Naive B cell (primary cell): Measurements from ENCODE around the gene EPN3. TPM values are rescaled to one million over a fixed set of nuclear protein-coding genes. Genes with fewer than 3 reads are reported as not detected.
A peak's percentile ranks its signal among the peaks of the same experiment; 100 is the strongest.

Source experiments
- ATAC-seq, 2 donors: fragments of 150-1000 bp; cut with Tn5 transposase; 2 replicates each; pipeline ENCODE4 v1.10.0; 2021; ENCODE audit warnings: low read depth in 2 of 2, mild to moderate bottlenecking in 2 of 2, moderate library complexity in 2 of 2
- DNase-seq: peaks from one replicate; pipeline ENCODE4 v3.0.0; 2022
- H3K27ac Mint-ChIP-seq, 6 donors: one replicate each; pipeline ENCODE4 v1.8.0; 2020 to 2022; ENCODE audit warnings: mild to moderate bottlenecking in 6 of 6, mixed read lengths in 6 of 6, moderate library complexity in 5 of 6, inconsistent platforms in 2 of 6
- H3K27me3 Mint-ChIP-seq, 3 donors: one replicate each; pipeline ENCODE4 v1.8.0; 2021 to 2022; ENCODE audit warnings: mixed read lengths in 3 of 3, mild to moderate bottlenecking in 1 of 3
- H3K36me3 Mint-ChIP-seq, 2 donors: one replicate each; pipeline ENCODE4 v1.8.0; 2020 to 2022; ENCODE audit warnings: mixed read lengths in 2 of 2, inconsistent platforms in 1 of 2, mild to moderate bottlenecking in 1 of 2
- H3K4me1 Mint-ChIP-seq, 3 donors: one replicate each; pipeline ENCODE4 v1.8.0; 2020 to 2022; ENCODE audit warnings: mixed read lengths in 3 of 3, inconsistent platforms in 1 of 3, mild to moderate bottlenecking in 1 of 3, moderate library complexity in 1 of 3
- H3K4me3 Mint-ChIP-seq, 8 donors: one replicate each; pipeline ENCODE4 v1.8.0; 2020 to 2022; ENCODE audit warnings: mild to moderate bottlenecking in 8 of 8, mixed read lengths in 8 of 8, moderate library complexity in 8 of 8, inconsistent platforms in 2 of 8
- H3K9me3 Mint-ChIP-seq, 7 donors: one replicate each; pipeline ENCODE4 v1.8.0; 2020 to 2022; ENCODE audit warnings: mixed read lengths in 7 of 7, mild to moderate bottlenecking in 5 of 7, inconsistent platforms in 2 of 7, moderate library complexity in 1 of 7
- polyA plus RNA-seq, 6 donors: library from polyadenylated mRNA; unstranded; fragments of 300-500 nt; fragmentation: Illumina TruSeq; gene quantifications; one replicate each; pipeline ENCODE4 v1.2.3, GENCODE V29; 2021; ENCODE audit warnings: low read depth in 6 of 6

EPN3 gene
- polyA plus RNA-seq, 6 donors from 2014 or later: not detected

DNA sequence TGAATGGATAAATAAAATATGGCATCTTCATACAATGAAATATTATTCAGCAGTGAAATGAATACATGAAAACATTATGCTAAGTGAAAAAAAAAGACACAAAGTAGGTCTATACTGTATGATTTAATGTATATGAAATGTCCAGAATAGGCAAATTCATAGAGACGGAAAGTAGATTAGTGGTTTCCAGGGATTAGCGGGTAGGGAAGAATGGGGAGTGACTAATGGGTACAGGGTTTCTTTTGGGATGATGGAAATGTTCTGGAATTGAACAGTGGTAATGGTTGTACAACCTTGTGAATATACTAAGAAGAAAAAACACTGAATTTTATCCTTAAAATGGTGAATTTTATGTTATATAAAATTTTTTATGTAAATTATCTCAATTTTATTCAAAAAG lies 32.8 kb upstream of the EPN3 start:
- Mint-ChIP-seq H3K27me3 (peaks cover 0 to 8% (median 0%) of the 10 kb centered on the region in 3 donors), H3K9me3 (no peaks in the 10 kb centered on the region), H3K36me3 (no peaks in the 10 kb centered on the region), H3K4me1 (no peaks in the 10 kb centered on the region), H3K4me3 (no peak overlapping the region), H3K27ac (no peak overlapping the region)
- DNase-seq: no peak
- no peak for ATAC-seq

GRCh38 chr17:50501054-50501453 lies 31.5 kb upstream of the EPN3 start:
- no peaks in the 10 kb centered on the region for H3K9me3 Mint-ChIP-seq
- no peak for ATAC-seq
- no peak overlapping the region for H3K4me3 Mint-ChIP-seq
- no peak overlapping the region for H3K27ac Mint-ChIP-seq
- DNase-seq: no peak
- no peaks in the 10 kb centered on the region for H3K4me1 Mint-ChIP-seq
- H3K27me3 Mint-ChIP-seq: peaks cover 0 to 14% (median 0%) of the 10 kb centered on the region in 3 donors
- no peaks in the 10 kb centered on the region for H3K36me3 Mint-ChIP-seq

DNA sequence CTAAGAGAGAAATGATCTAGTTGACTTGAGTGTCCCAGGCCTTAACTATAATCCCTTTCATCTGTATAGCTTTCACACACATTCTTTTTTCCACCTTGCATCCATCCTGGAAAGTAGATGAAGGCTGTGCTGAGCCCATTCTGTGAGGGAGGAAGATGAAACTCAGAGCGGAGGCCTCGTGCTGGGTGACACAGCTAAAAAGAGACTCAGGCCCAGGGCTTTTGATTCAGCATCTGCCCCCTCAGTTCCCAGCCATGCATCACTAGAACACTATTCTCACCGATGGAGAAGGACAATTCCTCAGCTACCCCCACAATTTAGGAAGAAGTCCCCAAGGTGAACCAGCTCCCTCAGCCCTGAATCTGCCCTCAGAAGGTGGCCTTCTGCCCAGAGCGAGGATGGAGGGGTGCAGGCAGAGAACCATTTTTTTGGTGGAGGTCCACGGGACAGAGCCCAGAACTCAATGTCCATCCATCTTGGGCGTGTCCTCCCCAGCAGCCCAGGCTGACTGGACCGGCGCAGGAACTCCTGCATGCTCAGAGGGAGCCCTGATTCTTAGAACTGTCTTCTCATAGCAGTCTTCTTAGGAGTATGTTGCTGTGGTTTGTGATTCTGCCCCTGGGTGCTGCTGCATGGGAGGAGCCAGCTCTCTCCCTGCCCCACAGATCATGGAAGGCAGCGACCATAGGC lies 30.1 kb upstream of the EPN3 start:
- no peak for ATAC-seq
- Mint-ChIP-seq H3K27ac (no peak overlapping the region), H3K27me3 (peaks cover 0 to 14% (median 0%) of the 10 kb centered on the region in 3 donors), H3K4me3 (no peak overlapping the region), H3K9me3 (no peaks in the 10 kb centered on the region), H3K36me3 (no peaks in the 10 kb centered on the region), H3K4me1 (no peaks in the 10 kb centered on the region)
- no peak for DNase-seq

- peak overlapping the region in 2 of 8 donors; percentile 6 to 88 for H3K4me3 Mint-ChIP-seq
Measured at GRCh38 chr17:50505591-50506130, 26.9 kb upstream of the EPN3 start.

DNA sequence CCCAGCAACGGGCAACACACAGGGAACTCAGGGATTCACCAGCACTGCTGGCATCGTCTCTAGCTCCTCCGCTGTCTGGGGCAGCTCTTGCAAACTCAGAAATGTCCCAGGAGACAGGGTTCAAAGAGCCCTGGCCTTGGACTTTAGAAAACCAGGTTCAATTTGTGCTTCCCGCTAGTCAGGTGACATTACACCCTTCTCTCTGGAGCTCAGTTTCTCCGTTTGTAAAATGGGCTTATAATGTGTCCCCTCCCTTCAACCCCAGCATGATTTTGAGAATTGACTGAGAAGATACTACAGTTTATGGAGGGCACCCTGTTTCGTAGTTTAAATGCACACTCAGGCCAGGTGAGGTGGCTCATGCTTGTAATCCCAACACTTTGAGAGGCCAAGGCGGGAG lies 26.2 kb upstream of the EPN3 start:
- DNase-seq (no peak), ATAC-seq (no peak)
- H3K27me3 Mint-ChIP-seq: peaks cover 0 to 14% (median under 1%) of the 10 kb centered on the region in 3 donors
- H3K4me3 Mint-ChIP-seq: peak overlapping the region in 4 of 8 donors; percentile 3 to 88 (median 20)
- no peaks in the 10 kb centered on the region for H3K36me3 Mint-ChIP-seq
- H3K27ac Mint-ChIP-seq: peak overlapping the region in 1 of 6 donors; percentile 26
- peaks cover 8 to 17% (median 12%) of the 10 kb centered on the region in 3 donors for H3K4me1 Mint-ChIP-seq
- H3K9me3 Mint-ChIP-seq: no peaks in the 10 kb centered on the region

More at GRCh38 chr17:50505591-50506130, 26.9 kb upstream of the EPN3 start:
- peaks cover 0 to 14% (median 0%) of the 10 kb centered on the region in 3 donors for H3K27me3 Mint-ChIP-seq
- ATAC-seq (no peak), DNase-seq (no peak)
- no peaks in the 10 kb centered on the region for H3K36me3 Mint-ChIP-seq
- peak overlapping the region in 1 of 6 donors; percentile 72 for H3K27ac Mint-ChIP-seq
- H3K9me3 Mint-ChIP-seq: no peaks in the 10 kb centered on the region
- peaks cover 8 to 17% (median 12%) of the 10 kb centered on the region in 3 donors for H3K4me1 Mint-ChIP-seq

GRCh38 chr17:50507871-50508572 lies 24.5 kb upstream of the EPN3 start, which contains the start of gene MYCBPAP:
TSS of gene MYCBPAP (plus strand) at chr17:50508439. CDS start at chr17:50508675, 236 bp downstream.
- Mint-ChIP-seq H3K4me1 (peaks cover 8 to 17% (median 12%) of the 10 kb centered on the region in 3 donors), H3K27me3 (peaks cover 0 to 23% (median 13%) of the 10 kb centered on the region in 3 donors)
- ATAC-seq: peak; percentile 88 to 89

GRCh38 chr17:50508573-50509460 lies 23.7 kb upstream of the EPN3 start:
- no peak for DNase-seq
- no peaks in the 10 kb centered on the region for H3K9me3 Mint-ChIP-seq
- peaks cover 8 to 17% (median 12%) of the 10 kb centered on the region in 3 donors for H3K4me1 Mint-ChIP-seq
- H3K4me3 Mint-ChIP-seq: peak overlapping the region; percentile 80 to 93 (median 90)
- H3K27me3 Mint-ChIP-seq: peaks cover 0 to 23% (median 13%) of the 10 kb centered on the region in 3 donors
- H3K36me3 Mint-ChIP-seq: no peaks in the 10 kb centered on the region
- no peak for ATAC-seq
- peak overlapping the region in 5 of 6 donors; percentile 27 to 94 (median 79) for H3K27ac Mint-ChIP-seq

More at GRCh38 chr17:50507871-50508572, 24.5 kb upstream of the EPN3 start, which contains the start of gene MYCBPAP:
- no peaks in the 10 kb centered on the region for H3K36me3 Mint-ChIP-seq
- peak within 1 kb of the TSS; percentile 47 to 97 (median 84) for H3K27ac Mint-ChIP-seq
- DNase-seq: peak; percentile 71
- peak within 1 kb of the TSS; percentile 81 to 96 (median 92) for H3K4me3 Mint-ChIP-seq
- H3K9me3 Mint-ChIP-seq: no peaks in the 10 kb centered on the region

DNA sequence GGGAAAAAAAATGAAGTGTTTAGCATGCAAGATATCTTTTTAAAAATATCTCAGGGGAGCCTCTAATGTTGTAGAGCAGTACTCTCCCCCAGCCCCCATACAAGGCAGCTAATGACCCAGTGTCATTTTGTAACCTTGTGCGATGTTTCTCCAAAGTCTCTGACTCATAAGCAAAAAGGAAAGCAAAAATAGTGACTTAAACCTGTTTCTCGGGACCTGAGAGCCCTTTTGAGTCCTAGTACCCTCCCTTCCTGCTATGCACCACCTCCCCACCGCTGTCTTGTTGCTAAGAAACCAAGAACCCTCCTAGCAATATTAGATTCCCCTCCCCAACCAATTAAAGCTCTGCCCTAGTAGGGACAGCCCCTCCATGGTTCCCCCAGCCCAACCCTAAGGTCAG lies 21.5 kb upstream of the EPN3 start:
- H3K36me3 Mint-ChIP-seq: no peaks in the 10 kb centered on the region
- H3K4me1 Mint-ChIP-seq: peaks cover 8 to 17% (median 12%) of the 10 kb centered on the region in 3 donors
- ATAC-seq (no peak), DNase-seq (no peak)
- peaks cover 0 to 13% (median 13%) of the 10 kb centered on the region in 3 donors for H3K27me3 Mint-ChIP-seq
- peak overlapping the region in 1 of 6 donors; percentile 26 for H3K27ac Mint-ChIP-seq
- no peaks in the 10 kb centered on the region for H3K9me3 Mint-ChIP-seq
- H3K4me3 Mint-ChIP-seq: peak overlapping the region in 1 of 8 donors; percentile 41

DNA sequence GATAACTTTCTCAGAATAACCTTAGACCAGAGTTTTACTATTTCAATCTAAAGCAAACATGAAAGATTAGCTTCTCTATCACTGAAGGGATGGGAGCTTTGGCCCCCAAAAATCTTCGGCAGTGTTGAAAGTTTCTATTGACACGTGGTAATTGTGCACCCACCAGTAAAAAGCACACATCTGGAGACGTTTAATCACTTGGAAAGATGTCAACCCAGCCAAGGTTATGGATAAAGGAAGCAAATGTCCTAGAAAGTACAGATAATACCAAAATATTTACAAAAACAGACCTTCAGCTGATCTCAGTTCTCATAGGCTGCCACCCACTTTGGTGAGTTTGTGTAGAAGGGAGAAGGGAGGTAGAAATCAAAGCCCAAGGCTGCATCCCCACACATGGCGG lies 19.0 kb upstream of the EPN3 start:
- peaks cover 6 to 11% (median 8%) of the 10 kb centered on the region in 3 donors for H3K4me1 Mint-ChIP-seq
- DNase-seq (no peak), ATAC-seq (no peak)
- no peaks in the 10 kb centered on the region for H3K9me3 Mint-ChIP-seq
- H3K27me3 Mint-ChIP-seq: peaks cover 0 to 13% (median 13%) of the 10 kb centered on the region in 3 donors
- H3K27ac Mint-ChIP-seq: no peak overlapping the region
- no peak overlapping the region for H3K4me3 Mint-ChIP-seq
- H3K36me3 Mint-ChIP-seq: no peaks in the 10 kb centered on the region

GRCh38 chr17:50514388-50514787 lies 18.1 kb upstream of the EPN3 start:
- no peak for ATAC-seq
- H3K9me3 Mint-ChIP-seq: no peaks in the 10 kb centered on the region
- no peaks in the 10 kb centered on the region for H3K36me3 Mint-ChIP-seq
- peaks cover 0 to 3% (median 0%) of the 10 kb centered on the region in 3 donors for H3K4me1 Mint-ChIP-seq
- no peak for DNase-seq
- no peak overlapping the region for H3K4me3 Mint-ChIP-seq
- no peak overlapping the region for H3K27ac Mint-ChIP-seq
- H3K27me3 Mint-ChIP-seq: peaks cover 0 to 13% (median 13%) of the 10 kb centered on the region in 3 donors

GRCh38 chr17:50514936-50515702 lies 17.4 kb upstream of the EPN3 start:
- DNase-seq (no peak), ATAC-seq (no peak)
- H3K36me3 Mint-ChIP-seq: no peaks in the 10 kb centered on the region
- H3K9me3 Mint-ChIP-seq: no peaks in the 10 kb centered on the region
- no peaks in the 10 kb centered on the region for H3K4me1 Mint-ChIP-seq
- H3K27ac Mint-ChIP-seq: no peak overlapping the region
- peaks cover 0 to 13% (median 13%) of the 10 kb centered on the region in 3 donors for H3K27me3 Mint-ChIP-seq
- no peak overlapping the region for H3K4me3 Mint-ChIP-seq

DNA sequence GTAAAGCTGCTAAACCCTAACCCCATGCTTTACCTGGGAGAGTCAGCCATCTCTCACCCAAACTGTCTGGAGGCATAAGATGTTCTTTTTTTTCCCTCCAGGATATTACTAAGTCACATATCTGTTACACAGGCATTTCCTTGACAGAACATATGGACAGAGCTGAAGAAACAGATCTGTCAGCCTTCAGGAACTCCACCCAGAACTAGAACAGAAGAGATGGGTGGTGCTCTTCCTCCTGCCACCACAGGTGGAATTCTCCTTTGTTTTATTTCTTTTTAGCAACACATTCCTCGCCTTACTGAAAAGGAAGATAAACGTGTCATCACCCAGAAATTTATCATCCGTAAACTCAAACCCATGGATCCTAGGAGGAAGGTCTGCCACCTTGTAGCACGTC lies 15.5 kb upstream of the EPN3 start:
- Mint-ChIP-seq H3K9me3 (no peaks in the 10 kb centered on the region), H3K4me3 (no peak overlapping the region), H3K36me3 (no peaks in the 10 kb centered on the region), H3K27ac (peak overlapping the region in 1 of 6 donors; percentile 9), H3K4me1 (no peaks in the 10 kb centered on the region), H3K27me3 (peaks cover 0 to 6% (median 5%) of the 10 kb centered on the region in 3 donors)
- ATAC-seq: no peak
- no peak for DNase-seq
